ENCODE measurements around the gene RABGAP1L. TPM values are rescaled to one million over a fixed set of nuclear protein-coding genes. Genes with fewer than 3 reads are reported as not detected.

RABGAP1L gene
- total RNA-seq, 2 donors from 2014 or later, result 51.4 to 124 TPM

DNA sequence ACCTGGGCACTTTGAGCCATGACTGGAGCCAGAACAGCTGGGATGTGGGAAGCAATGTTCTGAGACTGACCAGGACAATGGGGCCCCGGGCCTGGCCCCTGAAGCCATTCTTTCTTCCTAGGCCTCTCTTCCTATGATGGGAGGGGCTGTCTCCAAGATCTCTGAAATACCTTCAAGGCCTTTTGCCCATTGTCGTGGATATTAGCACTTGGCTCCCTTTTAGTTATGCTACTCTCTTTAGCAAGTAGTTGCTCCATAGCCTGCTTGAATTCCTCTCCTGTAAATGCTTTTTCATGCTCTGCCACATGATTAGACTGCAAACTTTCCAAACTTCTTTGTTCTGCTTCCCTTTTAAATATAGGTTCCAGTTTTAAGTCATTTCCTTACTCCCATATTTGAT, 577.5 kb downstream of the RABGAP1L start:
- no peak for DNase-seq
- ATAC-seq, result no peak
- H3K27ac ChIP-seq, result no peak overlapping the region
- TF ChIP-seq CTCF (IDR thresholded peaks at IDR 0.05) (no peak), POLR2A (IDR thresholded peaks at IDR 0.05) (no peak)
- H3K4me3 ChIP-seq, result no peak overlapping the region
- no peaks in the 10 kb centered on the region for H3K4me1 ChIP-seq
- H3K27me3 ChIP-seq, result no peaks in the 10 kb centered on the region
- no peaks in the 10 kb centered on the region for H3K36me3 ChIP-seq (replicated peaks in 1 of 2; ENCODE audit: insufficient read depth in 1 of 2, low read depth in 2 of 2)
- no peaks in the 10 kb centered on the region for H3K9me3 ChIP-seq
- 94 to 95% methylated on average over 2 of the region's 2 CpGs for WGBS, 2 donors
- intact Hi-C loops (cut with DNase I), result loop anchor here (10.0 kb wide), 1 partner anchor 472 kb away; no protein-coding TSS in a partner anchor

- intact Hi-C loops (cut with DNase I), result no loop called here
Measured at GRCh38 chr1:174740249-174740968, 581.1 kb downstream of the RABGAP1L start.

GRCh38 chr1:174742805-174743653, 583.7 kb downstream of the RABGAP1L start:
- Histone ChIP-seq H3K4me3 (no peak overlapping the region), H3K4me1 (no peaks in the 10 kb centered on the region), H3K9me3 (no peaks in the 10 kb centered on the region), H3K36me3 (replicated peaks in 1 of 2; ENCODE audit: insufficient read depth in 1 of 2, low read depth in 2 of 2) (no peaks in the 10 kb centered on the region), H3K27ac (no peak overlapping the region), H3K27me3 (no peaks in the 10 kb centered on the region)
- no peak for TF ChIP-seq CTCF (IDR thresholded peaks at IDR 0.05)
- no peak for TF ChIP-seq POLR2A (IDR thresholded peaks at IDR 0.05)
- 52% methylated on average over 3 of the region's 3 CpGs for WGBS, 2 donors
- DNase-seq (no peak), ATAC-seq (no peak)
- intact Hi-C loops (cut with DNase I), result no loop called here

More at GRCh38 chr1:174740249-174740968, 581.1 kb downstream of the RABGAP1L start:
- Histone ChIP-seq H3K4me3 (no peak overlapping the region), H3K27me3 (no peaks in the 10 kb centered on the region), H3K36me3 (replicated peaks in 1 of 2; ENCODE audit: insufficient read depth in 1 of 2, low read depth in 2 of 2) (no peaks in the 10 kb centered on the region), H3K27ac (no peak overlapping the region), H3K9me3 (no peaks in the 10 kb centered on the region), H3K4me1 (no peaks in the 10 kb centered on the region)
- 71 to 74% methylated on average over 2 of the region's 2 CpGs for WGBS, 2 donors
- DNase-seq (no peak), ATAC-seq (no peak)
- no peak for TF ChIP-seq POLR2A (IDR thresholded peaks at IDR 0.05)

DNA sequence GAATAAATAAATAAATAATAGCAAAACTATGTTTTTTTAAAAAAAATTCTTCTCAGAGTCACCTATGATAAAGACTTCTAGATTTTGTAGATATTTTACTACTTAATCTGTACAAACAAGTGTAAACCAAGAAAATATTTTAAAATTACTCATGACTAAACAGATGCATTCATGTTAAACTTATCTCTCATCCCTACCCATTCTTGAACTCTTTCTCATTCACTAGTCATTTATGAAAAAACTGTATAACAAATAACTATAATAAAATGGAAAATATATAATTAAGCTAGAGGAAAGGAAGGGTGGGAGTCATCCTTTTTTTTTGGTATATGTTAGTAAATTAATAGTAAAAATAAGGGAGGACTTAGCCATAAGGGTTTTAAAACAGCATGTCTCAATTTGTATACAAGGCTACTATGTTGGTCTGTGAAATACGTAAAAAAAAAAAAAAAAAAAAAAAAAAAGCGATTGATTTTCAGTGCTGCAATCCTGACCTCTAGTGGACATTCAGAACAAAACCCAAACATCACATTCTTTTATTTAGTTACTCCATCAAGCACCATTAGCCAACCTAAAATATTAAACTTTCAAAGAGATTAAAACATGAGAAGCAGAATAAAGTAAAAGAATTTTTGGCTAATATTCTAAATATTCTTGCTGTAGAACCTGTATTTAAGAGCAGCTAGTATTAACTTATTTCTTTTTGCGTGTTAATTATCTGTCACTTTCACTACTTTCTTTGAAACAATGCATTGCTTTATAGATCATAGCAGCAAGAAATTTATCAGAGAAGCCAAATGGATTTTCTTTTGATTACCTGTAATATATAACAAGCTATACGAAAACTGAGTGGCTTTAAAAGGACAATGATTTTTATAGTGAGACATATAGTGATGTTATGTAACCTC, 584.6 kb downstream of the RABGAP1L start:
- Histone ChIP-seq H3K4me1 (no peaks in the 10 kb centered on the region), H3K27me3 (no peaks in the 10 kb centered on the region), H3K4me3 (no peak overlapping the region), H3K9me3 (no peaks in the 10 kb centered on the region), H3K36me3 (replicated peaks in 1 of 2; ENCODE audit: insufficient read depth in 1 of 2, low read depth in 2 of 2) (no peaks in the 10 kb centered on the region), H3K27ac (no peak overlapping the region)
- intact Hi-C loops (cut with DNase I), result no loop called here
- no peak for DNase-seq
- peak; percentile 55 for ATAC-seq
- TF ChIP-seq CTCF (IDR thresholded peaks at IDR 0.05) (peak; percentile 47 to 81 (median 65)), POLR2A (IDR thresholded peaks at IDR 0.05) (no peak)
- 21 to 25% methylated on average over 4 of the region's 4 CpGs for WGBS, 2 donors

Measured in body of pancreas (tissue), 4 donors.